A673 (cell line): ENCODE results near the gene AGMO. TPM values are rescaled to one million over a fixed set of nuclear protein-coding genes. Genes with fewer than 3 reads are reported as not detected.

Source experiments
- BruUV-seq: library from RNA; stranded (reverse); fragments of 400-500 nt; replicated peaks from 2 replicates; lab custom pipeline; 2021; lab: Mats Ljungman, UMichigan
- CTCF ChIA-PET: fragments of 300-600 bp; sonication (Branson Sonifier 250); formaldehyde crosslinking; loops from one replicate; lab custom pipeline; 2022; ENCODE audit warnings: antibody characterized with exemption; lab: Charles Lee
- POLR2A ChIA-PET: fragments of 300-600 bp; sonication (Branson Sonifier 250); formaldehyde crosslinking; loops from one replicate; lab custom pipeline; 2022; ENCODE audit warnings: antibody characterized with exemption; ENCODE audit not compliant: low non-redundant PET; lab: Charles Lee
- DNase-seq: peaks from one replicate; pipeline ENCODE4 v3.0.0-alpha.2; 2015; ENCODE audit warnings: low spot score
- H3K27ac ChIP-seq: fragments of 200-600 bp; sonication (generic); 2 replicates; pipeline ENCODE4 v1.5.1; 2016; ENCODE audit warnings: mixed run types, low read depth, mild to moderate bottlenecking, mixed read lengths, antibody characterized with exemption, low read length; ENCODE audit not compliant: poor library complexity, severe bottlenecking
- H3K27me3 ChIP-seq: fragments of 200-600 bp; sonication (generic); replicated peaks from 2 replicates; pipeline ENCODE4 v1.6.1; 2017; ENCODE audit warnings: mixed run types, low read depth, mild to moderate bottlenecking, mixed read lengths, antibody characterized with exemption, low read length; ENCODE audit not compliant: insufficient read depth, poor library complexity
- H3K36me3 ChIP-seq: fragments of 200-600 bp; sonication (generic); 2 replicates; pipeline ENCODE4 v1.6.1; 2016; ENCODE audit warnings: mixed run types, mild to moderate bottlenecking, mixed read lengths, antibody characterized with exemption, low read length; ENCODE audit not compliant: insufficient read depth, poor library complexity, severe bottlenecking
- H3K4me1 ChIP-seq: fragments of 200-600 bp; sonication (generic); 2 replicates; pipeline ENCODE4 v1.6.1; 2017; ENCODE audit warnings: mixed run types, mild to moderate bottlenecking, mixed read lengths, antibody characterized with exemption, low read length; ENCODE audit not compliant: insufficient read depth, poor library complexity, severe bottlenecking
- H3K4me3 ChIP-seq: fragments of 200-600 bp; sonication (generic); 2 replicates; pipeline ENCODE4 v1.5.1; 2016; ENCODE audit warnings: low read depth, mixed run types, mild to moderate bottlenecking, mixed read lengths, low read length; ENCODE audit not compliant: poor library complexity, severe bottlenecking
- H3K9me3 ChIP-seq: fragments of 200-600 bp; sonication (generic); 2 replicates; pipeline ENCODE4 v1.6.1; 2016; ENCODE audit warnings: mixed run types, low read depth, mild to moderate bottlenecking, mixed read lengths, antibody characterized with exemption, low read length; ENCODE audit not compliant: poor library complexity, severe bottlenecking
- CTCF ChIP-seq: fragments of 300-800, 200-600 bp; sonication (generic); conservative IDR thresholded peaks from 2 replicates; pipeline ENCODE4 v1.5.1; 2017; ENCODE audit warnings: low read depth, mild to moderate bottlenecking, antibody characterized with exemption, low read length, moderate library complexity, mixed read lengths
- EZH2 ChIP-seq: fragments of 200-600 bp; sonication (generic); IDR thresholded peaks from 2 replicates; pipeline ENCODE4 v1.6.1; 2017; ENCODE audit warnings: borderline replicate concordance, low read depth, mild to moderate bottlenecking, mixed read lengths, antibody characterized with exemption, low read length; ENCODE audit not compliant: poor library complexity, severe bottlenecking
- intact Hi-C: fragments of 100-400 bp; cut with micrococcal nuclease; formaldehyde crosslinking; loops from one replicate; pipeline ENCODE4 v1.10.0; 2022; ENCODE audit not compliant: unreplicated experiment
- total RNA-seq: library from RNA; stranded (reverse); gene quantifications from 2 replicates; pipeline ENCODE4 v1.2.3, GENCODE V29; 2021

The AGMO gene
- total RNA-seq, 1 experiment from 2014 or later: not detected

GRCh38 chr7:15213093-15213492 is 348.7 kb downstream of the AGMO start:
- TF ChIP-seq CTCF: no peak
- Histone ChIP-seq H3K36me3 (no peaks in the 10 kb centered on the region), H3K9me3 (no peaks in the 10 kb centered on the region), H3K4me1 (no peaks in the 10 kb centered on the region), H3K4me3 (no peak overlapping the region), H3K27ac (no peak overlapping the region), H3K27me3 (no peaks in the 10 kb centered on the region)
- DNase-seq: no peak
- CTCF ChIA-PET: no interaction called here
- POLR2A ChIA-PET: no interaction called here
- no TSS peak for BruUV-seq
- intact Hi-C loops: no loop called here

- POLR2A ChIA-PET: no interaction called here
- Histone ChIP-seq H3K4me3 (no peak overlapping the region), H3K36me3 (no peaks in the 10 kb centered on the region), H3K9me3 (no peaks in the 10 kb centered on the region), H3K4me1 (no peaks in the 10 kb centered on the region), H3K27me3 (no peaks in the 10 kb centered on the region), H3K27ac (no peak overlapping the region)
- intact Hi-C loops: no loop called here
- CTCF ChIA-PET: no interaction called here
- no peak for TF ChIP-seq EZH2
- TF ChIP-seq CTCF: no peak
- no TSS peak for BruUV-seq
- DNase-seq: no peak
Observed at GRCh38 chr7:15209429-15209828, 352.4 kb downstream of the AGMO start.

GRCh38 chr7:15204421-15204820 is 357.4 kb downstream of the AGMO start:
- POLR2A ChIA-PET: no interaction called here
- no peak for TF ChIP-seq EZH2
- TF ChIP-seq CTCF: no peak

More at GRCh38 chr7:15204421-15204820, 357.4 kb downstream of the AGMO start:
- CTCF ChIA-PET: no interaction called here
- H3K27me3 ChIP-seq: no peaks in the 10 kb centered on the region
- no peaks in the 10 kb centered on the region for H3K9me3 ChIP-seq
- no peak overlapping the region for H3K27ac ChIP-seq
- H3K36me3 ChIP-seq: no peaks in the 10 kb centered on the region
- no TSS peak for BruUV-seq
- H3K4me3 ChIP-seq: no peak overlapping the region
- DNase-seq: no peak
- H3K4me1 ChIP-seq: no peaks in the 10 kb centered on the region
- intact Hi-C loops: no loop called here
